GM21619 (cell line): ENCODE data around the gene TEDC2.

Experiments
- ATAC-seq: cut with Tn5 transposase; IDR thresholded peaks from one replicate; pipeline ENCODE4 v1.9.1; 2021; ENCODE audit not compliant: unreplicated experiment

The TEDC2 gene

GRCh38 chr16:2492292-2492691 is 32.4 kb downstream of the TEDC2 start:
- ATAC-seq, result no peak

- no peak for ATAC-seq
Measured at GRCh38 chr16:2493605-2494004, 33.7 kb downstream of the TEDC2 start.

- ATAC-seq, result no peak
Measured at GRCh38 chr16:2494616-2495015, 34.7 kb downstream of the TEDC2 start.

GRCh38 chr16:2495041-2495440 is 35.1 kb downstream of the TEDC2 start:
- no peak for ATAC-seq

GRCh38 chr16:2496223-2497115 is 36.6 kb downstream of the TEDC2 start:
- ATAC-seq, result no peak

- no peak for ATAC-seq
Measured at GRCh38 chr16:2497116-2497630, 37.3 kb downstream of the TEDC2 start.

- no peak for ATAC-seq
Measured at GRCh38 chr16:2497695-2498484, 38.0 kb downstream of the TEDC2 start.

GRCh38 chr16:2498531-2499253 is 38.8 kb downstream of the TEDC2 start:
- ATAC-seq, result no peak

GRCh38 chr16:2499454-2499853 is 39.5 kb downstream of the TEDC2 start:
- no peak for ATAC-seq

- ATAC-seq, result no peak
Measured at GRCh38 chr16:2499890-2500429, 40.1 kb downstream of the TEDC2 start.

GRCh38 chr16:2500430-2500917 is 40.6 kb downstream of the TEDC2 start:
- no peak for ATAC-seq

GRCh38 chr16:2500918-2501750 is 41.2 kb downstream of the TEDC2 start:
- ATAC-seq, result no peak

- ATAC-seq, result no peak
Measured at GRCh38 chr16:2501946-2502895, 42.3 kb downstream of the TEDC2 start.

GRCh38 chr16:2505695-2506094 is 45.8 kb downstream of the TEDC2 start:
- no peak for ATAC-seq

GRCh38 chr16:2507052-2507659 is 47.2 kb downstream of the TEDC2 start:
- ATAC-seq, result peak; percentile 51

- no peak for ATAC-seq
Measured at GRCh38 chr16:2507665-2508064, 47.8 kb downstream of the TEDC2 start.

- no peak for ATAC-seq
Measured at GRCh38 chr16:2508722-2509400, 49.0 kb downstream of the TEDC2 start.
